OCI-LY1 (cell line): ENCODE results near the gene ATOH1.

Experiments
- H2AFZ ChIP-seq: fragments of 200-600 bp; sonication (generic), shearing (Covaris generic); 2 replicates; pipeline ENCODE4 v1.6.0; 2014; ENCODE audit warnings: antibody characterized with exemption, mild to moderate bottlenecking, low read length
- H3F3A ChIP-seq: fragments of 200-600 bp; sonication (generic), shearing (Covaris generic); 2 replicates; pipeline ENCODE4 v1.6.0; 2014; ENCODE audit warnings: mild to moderate bottlenecking, antibody characterized with exemption, low read length, moderate library complexity; ENCODE audit not compliant: insufficient read depth
- H3K27ac ChIP-seq: fragments of 200-600 bp; sonication (generic); 2 replicates; pipeline ENCODE4 v1.5.1; 2014; ENCODE audit warnings: low read length, mixed run types, mild to moderate bottlenecking, low read depth; ENCODE audit not compliant: poor library complexity, severe bottlenecking
- H3K27me3 ChIP-seq: fragments of 200-600 bp; sonication (generic); 2 replicates; pipeline ENCODE4 v1.6.0; 2014; ENCODE audit warnings: antibody characterized with exemption, mild to moderate bottlenecking, low read length, moderate library complexity; ENCODE audit not compliant: insufficient read depth
- H3K36me3 ChIP-seq: fragments of 200-600 bp; sonication (generic); 2 replicates; pipeline ENCODE4 v1.6.1; 2014; ENCODE audit warnings: mild to moderate bottlenecking, antibody characterized with exemption, low read length, moderate library complexity, mixed read lengths; ENCODE audit not compliant: insufficient read depth
- H3K4me1 ChIP-seq: fragments of 200-600 bp; sonication (generic); 2 replicates; pipeline ENCODE4 v1.5.1; 2014; ENCODE audit warnings: mild to moderate bottlenecking, low read length, moderate library complexity; ENCODE audit not compliant: insufficient read depth, severe bottlenecking
- H3K4me2 ChIP-seq: fragments of 200-600 bp; sonication (generic), shearing (Covaris generic); 2 replicates; pipeline ENCODE4 v1.6.1; 2014; ENCODE audit warnings: low read length
- H3K4me3 ChIP-seq: fragments of 200-600 bp; sonication (generic); 2 replicates; pipeline ENCODE4 v1.5.1; 2014; ENCODE audit warnings: low read length, low read depth, mild to moderate bottlenecking, mixed read lengths; ENCODE audit not compliant: poor library complexity, severe bottlenecking
- H3K79me2 ChIP-seq: fragments of 200-600 bp; shearing (Covaris generic); 2 replicates; pipeline ENCODE4 v1.6.1; 2016; ENCODE audit warnings: mixed run types, low read length, mixed read lengths; ENCODE audit not compliant: insufficient read depth
- H3K9ac ChIP-seq: fragments of 200-600 bp; sonication (generic), shearing (Covaris generic); 2 replicates; pipeline ENCODE4 v1.6.1; 2014; ENCODE audit warnings: mild to moderate bottlenecking, low read length, mixed read lengths
- H3K9me2 ChIP-seq: fragments of 200-600 bp; sonication (generic), shearing (Covaris generic); 2 replicates; pipeline ENCODE4 v1.6.1; 2014; ENCODE audit warnings: low read depth, mild to moderate bottlenecking, low read length, mixed read lengths
- H3K9me3 ChIP-seq: fragments of 200-600 bp; shearing (Covaris generic); 2 replicates; pipeline ENCODE4 v1.6.1; 2014; ENCODE audit warnings: low read length, mixed read lengths
- H4K20me1 ChIP-seq: fragments of 200-600 bp; sonication (generic), shearing (Covaris generic); 2 replicates; pipeline ENCODE4 v1.6.0; 2016; ENCODE audit warnings: mild to moderate bottlenecking, low read length; ENCODE audit not compliant: insufficient read depth
- EZH2 ChIP-seq: fragments of 200-600 bp; sonication (generic), shearing (Covaris generic); IDR thresholded peaks from 2 replicates; pipeline ENCODE4 v1.8.0; 2017; ENCODE audit warnings: borderline replicate concordance, mixed run types, mild to moderate bottlenecking, antibody characterized with exemption, low read length, moderate library complexity, mixed read lengths
- TF ChIP-seq, protein P1 (sequence below): fragments of 200-600 bp; sonication (generic), shearing (Covaris generic); IDR thresholded peaks from 2 replicates; pipeline ENCODE4 v1.5.1; 2017; ENCODE audit warnings: mild to moderate bottlenecking, antibody characterized with exemption, low read length, moderate library complexity, mixed read lengths

The ATOH1 gene, protein sequence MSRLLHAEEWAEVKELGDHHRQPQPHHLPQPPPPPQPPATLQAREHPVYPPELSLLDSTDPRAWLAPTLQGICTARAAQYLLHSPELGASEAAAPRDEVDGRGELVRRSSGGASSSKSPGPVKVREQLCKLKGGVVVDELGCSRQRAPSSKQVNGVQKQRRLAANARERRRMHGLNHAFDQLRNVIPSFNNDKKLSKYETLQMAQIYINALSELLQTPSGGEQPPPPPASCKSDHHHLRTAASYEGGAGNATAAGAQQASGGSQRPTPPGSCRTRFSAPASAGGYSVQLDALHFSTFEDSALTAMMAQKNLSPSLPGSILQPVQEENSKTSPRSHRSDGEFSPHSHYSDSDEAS

GRCh38 chr4:93828332-93828994, at the start of gene ATOH1:
Gene ATOH1 (plus strand): TSS chr4:93828753. CDS start chr4:93828927, 174 bp downstream.
- Histone ChIP-seq H3K9ac (no peak within 1 kb of the TSS), H3K36me3 (no peaks in the 10 kb centered on the region), H3F3A (no peaks in the 10 kb centered on the region), H3K27me3 (no peaks in the 10 kb centered on the region), H2AFZ (no peak within 1 kb of the TSS), H3K4me1 (no peaks in the 10 kb centered on the region), H3K4me2 (no peak within 1 kb of the TSS), H3K4me3 (no peak within 1 kb of the TSS), H3K79me2 (no peaks in the 10 kb centered on the region), H3K27ac (no peak within 1 kb of the TSS), H3K9me2 (no peaks in the 10 kb centered on the region), H3K9me3 (no peaks in the 10 kb centered on the region), H4K20me1 (no peaks in the 10 kb centered on the region)
- TF ChIP-seq, protein P1, sequence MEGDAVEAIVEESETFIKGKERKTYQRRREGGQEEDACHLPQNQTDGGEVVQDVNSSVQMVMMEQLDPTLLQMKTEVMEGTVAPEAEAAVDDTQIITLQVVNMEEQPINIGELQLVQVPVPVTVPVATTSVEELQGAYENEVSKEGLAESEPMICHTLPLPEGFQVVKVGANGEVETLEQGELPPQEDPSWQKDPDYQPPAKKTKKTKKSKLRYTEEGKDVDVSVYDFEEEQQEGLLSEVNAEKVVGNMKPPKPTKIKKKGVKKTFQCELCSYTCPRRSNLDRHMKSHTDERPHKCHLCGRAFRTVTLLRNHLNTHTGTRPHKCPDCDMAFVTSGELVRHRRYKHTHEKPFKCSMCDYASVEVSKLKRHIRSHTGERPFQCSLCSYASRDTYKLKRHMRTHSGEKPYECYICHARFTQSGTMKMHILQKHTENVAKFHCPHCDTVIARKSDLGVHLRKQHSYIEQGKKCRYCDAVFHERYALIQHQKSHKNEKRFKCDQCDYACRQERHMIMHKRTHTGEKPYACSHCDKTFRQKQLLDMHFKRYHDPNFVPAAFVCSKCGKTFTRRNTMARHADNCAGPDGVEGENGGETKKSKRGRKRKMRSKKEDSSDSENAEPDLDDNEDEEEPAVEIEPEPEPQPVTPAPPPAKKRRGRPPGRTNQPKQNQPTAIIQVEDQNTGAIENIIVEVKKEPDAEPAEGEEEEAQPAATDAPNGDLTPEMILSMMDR: no peak
- no peak for TF ChIP-seq EZH2

GRCh38 chr4:93779228-93779627, 49.3 kb upstream of the ATOH1 start:
- TF ChIP-seq EZH2: no peak
- TF ChIP-seq, protein P1: no peak
- H3K4me2 ChIP-seq: no peak overlapping the region
- no peaks in the 10 kb centered on the region for H3F3A ChIP-seq

DNA sequence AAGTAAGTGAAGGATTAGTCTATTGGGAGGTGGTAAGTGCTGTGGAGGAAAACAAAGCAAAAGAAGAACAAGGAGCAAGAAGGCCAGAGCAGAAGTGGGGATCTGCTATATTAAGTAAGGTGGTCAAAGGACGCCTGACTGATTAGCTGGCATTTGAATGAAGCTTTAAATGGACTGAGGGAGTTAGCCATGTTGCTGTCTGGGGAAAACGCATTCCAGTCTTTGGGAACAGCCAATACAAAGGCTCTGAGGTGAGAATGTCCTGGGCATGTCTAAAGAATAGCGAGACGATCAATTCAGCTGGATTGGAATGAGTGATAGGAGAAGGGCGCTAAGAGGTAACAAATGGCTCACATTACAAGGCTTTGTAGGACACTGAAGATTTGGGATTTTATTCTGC, 48.5 kb upstream of the ATOH1 start:
- Histone ChIP-seq H3K36me3 (no peaks in the 10 kb centered on the region), H3K9me2 (no peaks in the 10 kb centered on the region), H3K9me3 (no peaks in the 10 kb centered on the region), H3K4me1 (no peaks in the 10 kb centered on the region), H3K27me3 (no peaks in the 10 kb centered on the region; the same call in 1 of the 2 replicates), H3K27ac (no peak overlapping the region), H3K4me2 (no peak overlapping the region), H2AFZ (no peak overlapping the region), H3K79me2 (no peaks in the 10 kb centered on the region), H3F3A (no peaks in the 10 kb centered on the region), H4K20me1 (no peaks in the 10 kb centered on the region), H3K4me3 (no peak overlapping the region), H3K9ac (no peak overlapping the region)
- TF ChIP-seq, protein P1: no peak
- no peak for TF ChIP-seq EZH2

More at GRCh38 chr4:93779228-93779627, 49.3 kb upstream of the ATOH1 start:
- Histone ChIP-seq H3K9ac (no peak overlapping the region), H2AFZ (no peak overlapping the region), H4K20me1 (no peaks in the 10 kb centered on the region), H3K4me3 (no peak overlapping the region), H3K27ac (no peak overlapping the region), H3K27me3 (no peaks in the 10 kb centered on the region; the same call in 1 of the 2 replicates), H3K79me2 (no peaks in the 10 kb centered on the region), H3K4me1 (no peaks in the 10 kb centered on the region), H3K9me3 (no peaks in the 10 kb centered on the region), H3K9me2 (no peaks in the 10 kb centered on the region), H3K36me3 (no peaks in the 10 kb centered on the region)
